ENCODE results near the gene RNASE12. TPM values are rescaled to one million over a fixed set of nuclear protein-coding genes. Genes with fewer than 3 reads are reported as not detected.

Gene RNASE12
- total and polyA plus RNA-seq, 9 of the 15 experiments (the other 6 are each of a cell fraction or from before 2014, with no cell fraction given): 0.24 TPM; not detected in 8

- TF ChIP-seq, protein P1, sequence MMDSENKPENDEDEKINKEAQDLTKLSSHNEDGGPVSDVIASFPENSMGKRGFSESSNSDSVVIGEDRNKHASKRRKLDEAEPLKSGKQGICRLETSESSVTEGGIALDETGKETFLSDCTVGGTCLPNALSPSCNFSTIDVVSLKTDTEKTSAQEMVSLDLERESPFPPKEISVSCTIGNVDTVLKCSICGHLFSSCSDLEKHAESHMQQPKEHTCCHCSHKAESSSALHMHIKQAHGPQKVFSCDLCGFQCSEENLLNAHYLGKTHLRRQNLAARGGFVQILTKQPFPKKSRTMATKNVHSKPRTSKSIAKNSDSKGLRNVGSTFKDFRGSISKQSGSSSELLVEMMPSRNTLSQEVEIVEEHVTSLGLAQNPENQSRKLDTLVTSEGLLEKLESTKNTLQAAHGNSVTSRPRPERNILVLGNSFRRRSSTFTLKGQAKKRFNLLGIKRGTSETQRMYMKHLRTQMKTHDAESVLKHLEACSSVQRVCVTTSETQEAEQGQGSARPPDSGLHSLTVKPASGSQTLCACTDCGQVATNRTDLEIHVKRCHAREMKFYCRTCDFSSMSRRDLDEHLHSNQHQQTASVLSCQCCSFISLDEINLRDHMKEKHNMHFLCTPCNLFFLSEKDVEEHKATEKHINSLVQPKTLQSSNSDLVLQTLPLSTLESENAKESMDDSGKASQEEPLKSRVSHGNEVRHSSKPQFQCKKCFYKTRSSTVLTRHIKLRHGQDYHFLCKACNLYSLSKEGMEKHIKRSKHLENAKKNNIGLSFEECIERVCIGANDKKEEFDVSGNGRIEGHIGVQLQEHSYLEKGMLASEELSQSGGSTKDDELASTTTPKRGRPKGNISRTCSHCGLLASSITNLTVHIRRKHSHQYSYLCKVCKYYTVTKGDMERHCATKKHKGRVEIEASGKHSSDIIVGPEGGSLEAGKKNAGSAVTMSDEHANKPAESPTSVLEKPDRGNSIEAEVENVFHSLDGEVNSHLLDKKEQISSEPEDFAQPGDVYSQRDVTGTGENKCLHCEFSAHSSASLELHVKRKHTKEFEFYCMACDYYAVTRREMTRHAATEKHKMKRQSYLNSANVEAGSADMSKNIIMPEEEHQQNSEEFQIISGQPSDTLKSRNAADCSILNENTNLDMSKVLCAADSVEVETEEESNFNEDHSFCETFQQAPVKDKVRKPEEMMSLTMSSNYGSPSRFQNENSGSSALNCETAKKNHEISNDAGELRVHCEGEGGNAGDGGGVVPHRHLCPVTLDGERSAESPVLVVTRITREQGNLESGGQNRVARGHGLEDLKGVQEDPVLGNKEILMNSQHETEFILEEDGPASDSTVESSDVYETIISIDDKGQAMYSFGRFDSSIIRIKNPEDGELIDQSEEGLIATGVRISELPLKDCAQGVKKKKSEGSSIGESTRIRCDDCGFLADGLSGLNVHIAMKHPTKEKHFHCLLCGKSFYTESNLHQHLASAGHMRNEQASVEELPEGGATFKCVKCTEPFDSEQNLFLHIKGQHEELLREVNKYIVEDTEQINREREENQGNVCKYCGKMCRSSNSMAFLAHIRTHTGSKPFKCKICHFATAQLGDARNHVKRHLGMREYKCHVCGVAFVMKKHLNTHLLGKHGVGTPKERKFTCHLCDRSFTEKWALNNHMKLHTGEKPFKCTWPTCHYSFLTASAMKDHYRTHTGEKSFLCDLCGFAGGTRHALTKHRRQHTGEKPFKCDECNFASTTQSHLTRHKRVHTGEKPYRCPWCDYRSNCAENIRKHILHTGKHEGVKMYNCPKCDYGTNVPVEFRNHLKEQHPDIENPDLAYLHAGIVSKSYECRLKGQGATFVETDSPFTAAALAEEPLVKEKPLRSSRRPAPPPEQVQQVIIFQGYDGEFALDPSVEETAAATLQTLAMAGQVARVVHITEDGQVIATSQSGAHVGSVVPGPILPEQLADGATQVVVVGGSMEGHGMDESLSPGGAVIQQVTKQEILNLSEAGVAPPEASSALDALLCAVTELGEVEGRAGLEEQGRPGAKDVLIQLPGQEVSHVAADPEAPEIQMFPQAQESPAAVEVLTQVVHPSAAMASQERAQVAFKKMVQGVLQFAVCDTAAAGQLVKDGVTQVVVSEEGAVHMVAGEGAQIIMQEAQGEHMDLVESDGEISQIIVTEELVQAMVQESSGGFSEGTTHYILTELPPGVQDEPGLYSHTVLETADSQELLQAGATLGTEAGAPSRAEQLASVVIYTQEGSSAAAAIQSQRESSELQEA (IDR thresholded peaks at IDR 0.05; ENCODE audit: low read depth): no peak
- no peak for TF ChIP-seq SRF (CRISPR knock-in tag; IDR thresholded peaks at IDR 0.05)
- no peak for TF ChIP-seq NFIC (IDR thresholded peaks at IDR 0.05)
- no peak for TF ChIP-seq MYBL2 (IDR thresholded peaks at IDR 0.05; ENCODE audit: low read depth)
- TF ChIP-seq MYBL2 (CRISPR knock-in tag; IDR thresholded peaks at IDR 0.05; ENCODE audit: borderline replicate concordance): no peak
- no peak for TF ChIP-seq EZH2 (IDR thresholded peaks at IDR 0.05; ENCODE audit: borderline replicate concordance, low read depth, low read length)
- TF ChIP-seq SOX6 (IDR thresholded peaks at IDR 0.05): no peak
- no peak for TF ChIP-seq ZBTB5 (IDR thresholded peaks at IDR 0.05)
- TF ChIP-seq ARNT (IDR thresholded peaks at IDR 0.05): no peak
- TF ChIP-seq ELF2 (CRISPR knock-in tag; IDR thresholded peaks at IDR 0.05): no peak
- no peak for TF ChIP-seq BCL6 (CRISPR knock-in tag; IDR thresholded peaks at IDR 0.05)
- TF ChIP-seq, protein P2, sequence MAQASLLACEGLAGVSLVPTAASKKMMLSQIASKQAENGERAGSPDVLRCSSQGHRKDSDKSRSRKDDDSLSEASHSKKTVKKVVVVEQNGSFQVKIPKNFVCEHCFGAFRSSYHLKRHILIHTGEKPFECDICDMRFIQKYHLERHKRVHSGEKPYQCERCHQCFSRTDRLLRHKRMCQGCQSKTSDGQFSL (CRISPR knock-in tag; IDR thresholded peaks at IDR 0.05): no peak
- TF ChIP-seq, protein P2 (tag; IDR thresholded peaks at IDR 0.05): no peak
Measured at GRCh38 chr14:20626274-20626673, 35.1 kb upstream of the RNASE12 start (continued).

Measured in K562 (cell line).